ENCODE data around the gene CCDC71.

DNA sequence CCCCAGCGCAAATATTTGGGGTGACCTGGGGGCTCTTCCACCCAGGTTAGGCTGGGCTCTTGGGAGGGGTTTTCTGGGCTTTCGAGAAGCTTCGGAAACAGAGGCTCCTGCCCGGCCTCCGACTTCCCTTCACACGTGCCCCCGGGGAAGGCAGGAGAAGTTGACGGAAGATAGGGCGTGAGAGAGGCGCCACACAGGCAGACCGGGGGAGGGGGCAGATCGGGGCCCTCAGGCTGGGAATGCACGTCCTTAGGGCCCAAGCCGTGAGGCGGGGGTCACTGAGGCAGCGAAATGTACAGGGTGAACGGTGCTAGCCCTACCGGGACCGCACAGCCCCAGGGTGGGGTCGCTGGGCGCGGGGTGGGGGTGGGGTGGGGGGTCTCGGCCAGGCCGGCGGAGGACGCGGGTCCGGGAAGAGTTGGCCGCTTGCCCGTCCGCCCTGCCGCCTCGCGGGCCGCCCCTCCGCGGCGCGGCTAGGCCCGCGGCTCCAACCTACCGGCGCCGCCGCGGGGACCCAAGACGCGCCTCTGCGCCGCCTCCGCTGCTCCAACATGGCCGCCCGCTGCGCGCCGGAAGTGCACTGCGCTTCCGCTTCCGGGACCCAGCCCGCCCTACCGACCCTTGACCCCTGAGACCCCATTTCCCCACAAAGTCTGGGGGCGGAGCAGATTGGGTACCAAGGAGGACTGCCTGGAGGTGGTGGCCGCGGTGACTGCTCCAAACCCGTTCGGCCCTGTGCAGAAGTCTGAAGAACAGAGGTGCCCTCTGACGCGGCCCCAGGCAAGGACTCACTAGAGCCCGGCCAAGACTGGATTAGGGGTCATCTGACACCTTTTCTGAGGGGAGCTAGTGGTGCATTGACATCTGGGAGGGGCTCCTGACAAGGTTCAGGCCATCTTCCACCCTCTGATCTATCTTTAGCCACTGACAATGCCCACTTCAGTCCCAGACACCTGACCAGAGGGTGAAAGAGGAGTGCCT, at the start of gene CCDC71:
- TF ChIP-seq, protein P1, sequence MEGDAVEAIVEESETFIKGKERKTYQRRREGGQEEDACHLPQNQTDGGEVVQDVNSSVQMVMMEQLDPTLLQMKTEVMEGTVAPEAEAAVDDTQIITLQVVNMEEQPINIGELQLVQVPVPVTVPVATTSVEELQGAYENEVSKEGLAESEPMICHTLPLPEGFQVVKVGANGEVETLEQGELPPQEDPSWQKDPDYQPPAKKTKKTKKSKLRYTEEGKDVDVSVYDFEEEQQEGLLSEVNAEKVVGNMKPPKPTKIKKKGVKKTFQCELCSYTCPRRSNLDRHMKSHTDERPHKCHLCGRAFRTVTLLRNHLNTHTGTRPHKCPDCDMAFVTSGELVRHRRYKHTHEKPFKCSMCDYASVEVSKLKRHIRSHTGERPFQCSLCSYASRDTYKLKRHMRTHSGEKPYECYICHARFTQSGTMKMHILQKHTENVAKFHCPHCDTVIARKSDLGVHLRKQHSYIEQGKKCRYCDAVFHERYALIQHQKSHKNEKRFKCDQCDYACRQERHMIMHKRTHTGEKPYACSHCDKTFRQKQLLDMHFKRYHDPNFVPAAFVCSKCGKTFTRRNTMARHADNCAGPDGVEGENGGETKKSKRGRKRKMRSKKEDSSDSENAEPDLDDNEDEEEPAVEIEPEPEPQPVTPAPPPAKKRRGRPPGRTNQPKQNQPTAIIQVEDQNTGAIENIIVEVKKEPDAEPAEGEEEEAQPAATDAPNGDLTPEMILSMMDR (IDR thresholded peaks at IDR 0.05): no peak
- TF ChIP-seq POLR2A (IDR thresholded peaks at IDR 0.05): peak; percentile 17 to 75
